HFF-Myc (cell line): ENCODE data around the gene ESPL1.

Experiments
- DNase-seq: peaks from one replicate; pipeline ENCODE4 v3.0.0-alpha.2; 2011; ENCODE audit warnings: low read depth; ENCODE audit errors: extremely low read depth
- H3K4me3 ChIP-seq: replicated peaks from 2 replicates; pipeline ENCODE4 v1.5.1; 2011; ENCODE audit warnings: low read depth, mild to moderate bottlenecking, control low read depth, low read length
- TF ChIP-seq, protein P1 (sequence below): IDR thresholded peaks from 2 replicates; pipeline ENCODE4 v1.5.1; 2012; ENCODE audit warnings: mild to moderate bottlenecking, low read depth, low read length, control low read depth; ENCODE audit errors: missing control alignments

ESPL1 gene

DNA sequence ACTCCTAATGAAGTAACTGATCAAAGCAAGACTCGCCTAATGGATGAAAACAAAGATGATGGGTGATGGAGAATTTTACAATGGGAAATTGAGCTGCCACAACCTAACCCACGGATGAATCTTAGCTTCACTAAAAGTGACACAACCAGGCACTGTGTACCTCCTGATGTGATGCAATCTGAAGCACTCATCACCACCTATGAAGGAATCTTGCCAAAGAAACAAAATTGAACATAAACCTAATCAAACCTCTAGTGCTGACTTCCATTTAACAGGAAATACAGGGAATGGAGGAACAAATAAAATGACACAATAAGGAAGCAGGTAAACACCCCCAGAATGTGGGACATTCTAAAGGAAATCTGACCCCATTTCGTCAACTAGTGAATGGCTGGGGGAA lies 22.8 kb upstream of the ESPL1 start:
- no peak for DNase-seq
- no peak overlapping the region for H3K4me3 ChIP-seq
- TF ChIP-seq, protein P1, sequence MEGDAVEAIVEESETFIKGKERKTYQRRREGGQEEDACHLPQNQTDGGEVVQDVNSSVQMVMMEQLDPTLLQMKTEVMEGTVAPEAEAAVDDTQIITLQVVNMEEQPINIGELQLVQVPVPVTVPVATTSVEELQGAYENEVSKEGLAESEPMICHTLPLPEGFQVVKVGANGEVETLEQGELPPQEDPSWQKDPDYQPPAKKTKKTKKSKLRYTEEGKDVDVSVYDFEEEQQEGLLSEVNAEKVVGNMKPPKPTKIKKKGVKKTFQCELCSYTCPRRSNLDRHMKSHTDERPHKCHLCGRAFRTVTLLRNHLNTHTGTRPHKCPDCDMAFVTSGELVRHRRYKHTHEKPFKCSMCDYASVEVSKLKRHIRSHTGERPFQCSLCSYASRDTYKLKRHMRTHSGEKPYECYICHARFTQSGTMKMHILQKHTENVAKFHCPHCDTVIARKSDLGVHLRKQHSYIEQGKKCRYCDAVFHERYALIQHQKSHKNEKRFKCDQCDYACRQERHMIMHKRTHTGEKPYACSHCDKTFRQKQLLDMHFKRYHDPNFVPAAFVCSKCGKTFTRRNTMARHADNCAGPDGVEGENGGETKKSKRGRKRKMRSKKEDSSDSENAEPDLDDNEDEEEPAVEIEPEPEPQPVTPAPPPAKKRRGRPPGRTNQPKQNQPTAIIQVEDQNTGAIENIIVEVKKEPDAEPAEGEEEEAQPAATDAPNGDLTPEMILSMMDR: no peak

DNA sequence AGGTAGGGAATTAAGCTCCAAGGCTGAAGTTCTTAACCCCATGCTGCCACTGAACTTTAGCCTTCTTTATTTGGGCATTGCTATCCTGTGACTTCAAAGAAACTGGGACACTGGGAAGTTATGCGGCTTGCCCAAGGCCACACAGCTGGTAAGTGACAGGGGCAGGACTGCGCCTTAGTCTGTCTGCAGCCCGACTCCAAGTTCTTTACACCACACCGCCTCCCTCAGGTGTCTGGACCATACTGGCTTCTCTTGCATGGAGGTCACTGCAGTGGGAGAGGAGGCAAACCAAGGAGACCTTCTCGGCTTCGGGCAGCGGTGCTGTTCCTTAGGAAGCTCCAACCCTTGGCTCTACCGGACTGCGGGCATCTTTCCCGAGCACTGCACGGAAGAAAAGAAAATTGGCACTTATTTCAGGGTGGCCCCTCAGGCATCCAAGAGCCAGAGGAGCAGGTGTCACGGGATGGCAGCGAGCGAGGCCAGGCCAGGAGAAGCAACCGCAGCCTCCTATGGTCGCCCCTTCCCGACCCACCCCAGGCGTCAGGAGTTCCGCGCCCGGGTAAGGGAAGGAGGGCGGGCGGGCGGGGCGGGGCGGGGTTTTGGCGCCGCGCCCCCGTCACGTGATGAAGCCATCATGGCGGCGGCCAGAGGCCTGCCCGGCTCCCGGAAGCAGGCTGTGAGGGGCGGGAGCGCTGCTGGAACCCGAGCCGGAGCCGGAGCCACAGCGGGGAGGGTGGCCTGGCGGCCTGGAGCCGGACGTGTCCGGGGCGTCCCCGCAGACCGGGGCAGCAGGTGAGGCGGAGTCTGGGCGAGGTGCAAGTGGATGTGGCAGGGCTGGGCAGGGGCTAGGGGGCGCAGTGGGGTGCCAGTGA lies 16.4 kb upstream of the ESPL1 start:
- DNase-seq: no peak
- TF ChIP-seq, protein P1: peak; percentile 40

DNA sequence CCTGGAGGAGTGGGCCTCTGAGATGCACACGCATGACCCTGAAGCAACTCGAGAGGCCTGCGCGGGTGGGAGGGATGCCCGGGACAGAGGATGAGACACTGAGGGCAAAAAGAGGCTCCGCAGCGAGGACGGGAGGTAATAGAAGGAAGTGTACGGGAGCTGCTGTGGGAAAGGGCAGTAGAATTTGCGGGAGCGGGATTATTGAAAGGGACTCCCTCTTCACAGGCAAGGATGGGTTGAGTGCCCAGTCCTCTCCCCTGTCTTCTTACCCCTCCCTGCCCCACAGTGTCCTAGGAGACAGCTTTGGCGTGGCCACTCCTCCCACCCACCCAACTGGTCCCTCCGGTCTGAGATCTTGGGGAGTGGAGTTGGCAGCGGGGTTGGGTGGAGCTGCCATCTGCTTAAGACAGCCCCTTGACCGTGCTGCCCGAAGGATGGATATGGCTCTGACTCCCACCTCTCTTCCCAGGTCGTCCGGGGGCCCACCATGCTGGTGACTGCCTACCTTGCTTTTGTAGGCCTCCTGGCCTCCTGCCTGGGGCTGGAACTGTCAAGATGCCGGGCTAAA lies 15.7 kb upstream of the ESPL1 start:
- no peak for DNase-seq
- peak overlapping the region; percentile 84 for H3K4me3 ChIP-seq
- TF ChIP-seq, protein P1: no peak

More for the DNA sequence above, 16.4 kb upstream of the ESPL1 start:
- H3K4me3 ChIP-seq: peak overlapping the region; percentile 84

DNA sequence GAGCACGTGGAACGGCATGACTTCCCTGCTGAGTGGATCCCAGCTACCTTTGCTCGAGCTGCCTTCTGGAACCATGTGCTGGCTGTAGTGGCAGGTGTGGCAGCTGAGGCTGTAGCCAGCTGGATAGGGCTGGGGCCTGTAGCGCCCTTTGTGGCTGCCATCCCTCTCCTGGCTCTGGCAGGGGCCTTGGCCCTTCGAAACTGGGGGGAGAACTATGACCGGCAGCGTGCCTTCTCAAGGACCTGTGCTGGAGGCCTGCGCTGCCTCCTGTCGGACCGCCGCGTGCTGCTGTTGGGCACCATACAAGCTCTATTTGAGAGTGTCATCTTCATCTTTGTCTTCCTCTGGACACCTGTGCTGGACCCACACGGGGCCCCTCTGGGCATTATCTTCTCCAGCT lies 14.8 kb upstream of the ESPL1 start:
- peak overlapping the region; percentile 84 for H3K4me3 ChIP-seq
- no peak for DNase-seq
- TF ChIP-seq, protein P1: no peak

DNA sequence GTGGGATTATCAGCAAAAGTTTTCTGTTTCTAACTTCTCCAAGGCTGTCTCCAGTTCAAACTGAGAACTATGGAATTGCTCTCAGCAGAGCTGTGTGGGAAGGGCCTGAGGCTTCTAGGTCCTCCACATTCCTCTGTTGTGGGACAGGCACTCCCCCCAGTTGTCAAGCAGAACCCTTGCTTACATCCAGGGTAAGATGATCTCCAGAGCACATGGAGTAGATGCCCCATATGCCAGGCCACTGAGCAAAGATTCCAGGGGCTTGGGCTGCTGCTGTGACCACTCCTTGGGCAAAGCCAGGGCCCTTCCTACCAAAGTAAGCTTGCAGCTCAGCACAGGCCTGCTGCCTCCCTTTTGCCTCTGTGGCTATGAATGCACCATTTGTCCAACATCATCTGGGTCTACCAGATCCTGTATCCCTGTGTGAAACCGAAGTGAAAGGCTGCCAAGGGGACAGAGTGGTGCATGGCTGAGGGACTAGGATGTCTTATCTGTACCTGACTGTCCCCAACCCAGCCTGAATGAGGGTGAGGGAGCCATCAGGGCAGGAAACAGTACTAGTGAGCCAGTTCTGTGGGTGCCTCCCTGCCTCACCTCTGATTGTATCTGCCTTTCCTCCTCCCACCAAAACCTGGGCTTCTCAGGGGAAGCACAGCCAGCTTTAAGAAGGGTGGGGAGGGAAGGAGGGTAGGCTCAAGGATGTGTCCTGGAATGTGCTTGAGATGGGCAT lies 13.1 kb upstream of the ESPL1 start:
- TF ChIP-seq, protein P1: no peak
- no peak for DNase-seq
- H3K4me3 ChIP-seq: no peak overlapping the region

DNA sequence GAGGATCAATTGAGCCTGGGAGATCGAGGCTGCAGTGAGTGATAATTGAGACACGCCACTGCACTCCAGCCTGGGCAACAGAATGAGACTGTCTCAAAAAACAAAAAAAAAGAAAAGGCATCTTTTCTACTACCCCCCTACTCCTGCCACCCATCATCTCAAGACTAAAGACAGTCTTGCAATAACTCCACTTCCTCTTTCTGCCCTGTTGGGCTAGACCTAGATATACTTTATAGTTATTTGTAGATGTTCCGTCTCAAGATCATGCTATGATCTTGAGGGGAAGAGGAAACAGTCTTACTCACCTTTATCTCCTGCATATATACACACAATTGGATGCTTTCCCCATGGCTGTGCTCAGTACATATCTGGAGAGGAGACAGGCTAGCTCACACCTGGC lies 12.1 kb upstream of the ESPL1 start:
- H3K4me3 ChIP-seq: no peak overlapping the region
- DNase-seq: no peak
- TF ChIP-seq, protein P1: no peak
